ENCODE data around the gene KLF5.

The KLF5 gene

GRCh38 chr13:73082471-73082870 lies 23.7 kb downstream of the KLF5 start:
- Histone ChIP-seq H3K4me1 (ENCODE audit: insufficient read depth, low read length, poor library complexity, severe bottlenecking) (no peaks in the 10 kb centered on the region), H3K9me2 (replicated peaks; ENCODE audit: low read depth, low read length) (no peaks in the 10 kb centered on the region), H2AFZ (ENCODE audit: low read length) (no peak overlapping the region), H3K36me3 (ENCODE audit: insufficient read depth, low read length) (no peaks in the 10 kb centered on the region), H3K27me3 (ENCODE audit: insufficient read depth, low read length, poor library complexity, severe bottlenecking) (no peaks in the 10 kb centered on the region), H4K20me1 (ENCODE audit: insufficient read depth, low read length, poor library complexity, severe bottlenecking) (no peaks in the 10 kb centered on the region), H3K4me3 (ENCODE audit: low read length, poor library complexity, severe bottlenecking) (no peak overlapping the region), H3K9me3 (ENCODE audit: insufficient read depth, low read depth, low read length) (no peaks in the 10 kb centered on the region), H3K79me2 (ENCODE audit: insufficient read depth, low read length) (no peaks in the 10 kb centered on the region), H3K9ac (ENCODE audit: low read depth, low read length, poor library complexity, severe bottlenecking) (no peak overlapping the region), H3F3A (ENCODE audit: low read depth) (no peaks in the 10 kb centered on the region), H3K4me2 (ENCODE audit: low read depth, low read length, poor library complexity, severe bottlenecking) (no peak overlapping the region)
- TF ChIP-seq CTCF (conservative IDR thresholded peaks at IDR 0.05; ENCODE audit: low read length) (no peak), EZH2phosphoT487 (IDR thresholded peaks at IDR 0.05; ENCODE audit: borderline replicate concordance) (no peak)

- H3F3A ChIP-seq (ENCODE audit: low read depth) = no peaks in the 10 kb centered on the region
- H4K20me1 ChIP-seq (ENCODE audit: insufficient read depth, low read length, poor library complexity, severe bottlenecking) = no peaks in the 10 kb centered on the region
- no peaks in the 10 kb centered on the region for H3K9me2 ChIP-seq (replicated peaks; ENCODE audit: low read depth, low read length)
- H3K79me2 ChIP-seq (ENCODE audit: insufficient read depth, low read length) = no peaks in the 10 kb centered on the region
- no peaks in the 10 kb centered on the region for H3K9me3 ChIP-seq (ENCODE audit: insufficient read depth, low read depth, low read length)
- H3K27me3 ChIP-seq (ENCODE audit: insufficient read depth, low read length, poor library complexity, severe bottlenecking) = no peaks in the 10 kb centered on the region
- H3K9ac ChIP-seq (ENCODE audit: low read depth, low read length, poor library complexity, severe bottlenecking) = no peak overlapping the region
- TF ChIP-seq EZH2phosphoT487 (IDR thresholded peaks at IDR 0.05; ENCODE audit: borderline replicate concordance) (no peak), CTCF (conservative IDR thresholded peaks at IDR 0.05; ENCODE audit: low read length) (no peak)
- no peaks in the 10 kb centered on the region for H3K36me3 ChIP-seq (ENCODE audit: insufficient read depth, low read length)
- no peaks in the 10 kb centered on the region for H3K4me1 ChIP-seq (ENCODE audit: insufficient read depth, low read length, poor library complexity, severe bottlenecking)
- H2AFZ ChIP-seq (ENCODE audit: low read length) = no peak overlapping the region
- no peak overlapping the region for H3K4me2 ChIP-seq (ENCODE audit: low read depth, low read length, poor library complexity, severe bottlenecking)
- H3K4me3 ChIP-seq (ENCODE audit: low read length, poor library complexity, severe bottlenecking) = no peak overlapping the region
Observed at GRCh38 chr13:73082895-73083294, 24.1 kb downstream of the KLF5 start.

GRCh38 chr13:73088332-73088935 lies 29.6 kb downstream of the KLF5 start:
- no peaks in the 10 kb centered on the region for H3F3A ChIP-seq (ENCODE audit: low read depth)
- no peak overlapping the region for H3K4me2 ChIP-seq (ENCODE audit: low read depth, low read length, poor library complexity, severe bottlenecking)
- H2AFZ ChIP-seq (ENCODE audit: low read length) = no peak overlapping the region
- no peaks in the 10 kb centered on the region for H3K79me2 ChIP-seq (ENCODE audit: insufficient read depth, low read length)
- H3K9me2 ChIP-seq (replicated peaks; ENCODE audit: low read depth, low read length) = no peaks in the 10 kb centered on the region
- H3K9me3 ChIP-seq (ENCODE audit: insufficient read depth, low read depth, low read length) = peaks cover 3% of the 10 kb centered on the region; the same call in 1 of the 2 replicates
- TF ChIP-seq CTCF (conservative IDR thresholded peaks at IDR 0.05; ENCODE audit: low read length) (no peak), EZH2phosphoT487 (IDR thresholded peaks at IDR 0.05; ENCODE audit: borderline replicate concordance) (no peak)
- no peaks in the 10 kb centered on the region for H3K36me3 ChIP-seq (ENCODE audit: insufficient read depth, low read length)
- no peaks in the 10 kb centered on the region for H4K20me1 ChIP-seq (ENCODE audit: insufficient read depth, low read length, poor library complexity, severe bottlenecking)
- peaks cover 11% of the 10 kb centered on the region for H3K4me1 ChIP-seq (ENCODE audit: insufficient read depth, low read length, poor library complexity, severe bottlenecking)
- H3K9ac ChIP-seq (ENCODE audit: low read depth, low read length, poor library complexity, severe bottlenecking) = no peak overlapping the region
- H3K4me3 ChIP-seq (ENCODE audit: low read length, poor library complexity, severe bottlenecking) = no peak overlapping the region
- H3K27me3 ChIP-seq (ENCODE audit: insufficient read depth, low read length, poor library complexity, severe bottlenecking) = no peaks in the 10 kb centered on the region

All from Loucy (cell line).